K562 (cell line): ENCODE measurements around the gene SLC2A8. TPM values are rescaled to one million over a fixed set of nuclear protein-coding genes. Genes with fewer than 3 reads are reported as not detected.

Experiments
- CXXC5 ChIP-seq: fragments of 250-450 bp; sonication (Bioruptor Pico); IDR thresholded peaks from 2 replicates; pipeline ENCODE4 v1.8.0; 2022; ENCODE audit warnings: inconsistent platforms, mild to moderate bottlenecking, moderate library complexity
- JUND ChIP-seq, 2 experiments: IDR thresholded peaks; 2 replicates in 1 of 2; 3 replicates in 1 of 2; pipeline ENCODE4 v1.6.1; 2011; ENCODE audit warnings: borderline replicate concordance in 2 of 2, low read depth in 2 of 2, low read length in 2 of 2, improper control_type of control experiment in 1 of 2, missing biosample characterization in 1 of 2, missing genetic modification characterization in 1 of 2, missing genetic modification reagents in 1 of 2
- MGA ChIP-seq: fragments of 450-650 bp; IDR thresholded peaks from 2 replicates; pipeline ENCODE4 v1.6.1; 2016; ENCODE audit warnings: mild to moderate bottlenecking, moderate library complexity
- SIN3A ChIP-seq, 2 experiments: fragments of 150-350 bp in 1 of 2; IDR thresholded peaks; 2 replicates each; pipeline ENCODE4 v1.6.1; 2011 to 2016; ENCODE audit warnings: borderline replicate concordance in 2 of 2, low read depth in 2 of 2, low read length in 2 of 2, mild to moderate bottlenecking in 2 of 2, moderate library complexity in 2 of 2; ENCODE audit not compliant: control insufficient read depth in 1 of 2
- SMAD4 ChIP-seq: fragments of 250-450 bp; sonication (Bioruptor Pico); conservative IDR thresholded peaks from 2 replicates; pipeline ENCODE4 v1.8.0; 2021; ENCODE audit warnings: inconsistent platforms, mild to moderate bottlenecking, moderate library complexity
- ZNF175 ChIP-seq: fragments of 200-800 bp; sonication (Bioruptor generic); IDR thresholded peaks from 2 replicates; pipeline ENCODE4 v1.6.1; 2016; ENCODE audit warnings: low read depth, mild to moderate bottlenecking, missing genetic modification characterization, missing compliant biosample characterization
- ZNF444 ChIP-seq: fragments of 250-450 bp; sonication (Bioruptor Pico); IDR thresholded peaks from 2 replicates; pipeline ENCODE4 v1.4.0; 2020; ENCODE audit warnings: mild to moderate bottlenecking, moderate library complexity
- ZNF668 ChIP-seq: fragments of 250-450 bp; sonication (Bioruptor Pico); IDR thresholded peaks from 2 replicates; pipeline ENCODE4 v1.8.0; 2022; ENCODE audit warnings: mild to moderate bottlenecking, inconsistent platforms
- polyA plus RNA-seq, 8 experiments: library from polyadenylated mRNA; depleted of rRNA in 4 of 8; stranded (reverse) in 5 of 8; unstranded in 3 of 8; fragments of >200 nt; fragmentation: Nextera tagmentation in 2 of 8; fragmentation: Illumina TruSeq in 1 of 8; extraction: Ambion mirVana in 2 of 8; extraction: Trizol in 1 of 8; gene quantifications; 2 replicates each; pipeline versions ENCODE4 v1.2.1 to v1.2.3, GENCODE V29; 2011 to 2014; ENCODE audit warnings: inconsistent platforms in 1 of 8, missing spikeins in 1 of 8
- total RNA-seq, 7 experiments: library from RNA; depleted of rRNA in 6 of 7; stranded (reverse); fragments of >200 nt in 6 of 7; fragmentation: Illumina TruSeq in 2 of 7; extraction: Trizol in 2 of 7; gene quantifications; 2 replicates each; pipeline versions ENCODE4 v1.2.1 to v1.2.3, GENCODE V29; 2011 to 2021; ENCODE audit warnings: low replicate concordance in 1 of 7

The SLC2A8 gene
- total and polyA plus RNA-seq, 9 of the 15 experiments (the other 6 are each of a cell fraction or from before 2014, with no cell fraction given), result 0.13 to 12.9 (median 5.2) TPM

- TF ChIP-seq MGA, result peak; percentile 97
- TF ChIP-seq CXXC5 (CRISPR knock-in tag), result peak; percentile 15; the same call in 1 of the 2 replicates
- no peak for TF ChIP-seq ZNF444 (CRISPR knock-in tag)
- TF ChIP-seq SMAD4 (CRISPR knock-in tag), result peak; percentile 75; the same call in 1 of the 2 replicates
- TF ChIP-seq ZNF175 (CRISPR knock-in tag), result 0 out of 2 replicates have a peak, but pooled peaks have one; percentile 28
- peak; percentile 49; the same call in 1 of the 2 replicates for TF ChIP-seq JUND (IDR thresholded peaks at IDR 0.05; ENCODE audit: borderline replicate concordance, low read depth, low read length)
- no peak for TF ChIP-seq JUND (tag; IDR thresholded peaks at IDR 0.05; ENCODE audit: borderline replicate concordance, low read depth, low read length)
- peak; percentile 39; the same call in 1 of the 2 replicates for TF ChIP-seq ZNF668 (CRISPR knock-in tag)
- no peak for TF ChIP-seq SIN3A (IDR thresholded peaks at IDR 0.05; ENCODE audit: borderline replicate concordance in 2 of 2, control insufficient read depth in 1 of 2, low read depth in 2 of 2, low read length in 2 of 2)
Observed at GRCh38 chr9:127380479-127380878, 16.5 kb upstream of the SLC2A8 start (continued).
